ENCODE measurements around the gene CXCR2.

DNA sequence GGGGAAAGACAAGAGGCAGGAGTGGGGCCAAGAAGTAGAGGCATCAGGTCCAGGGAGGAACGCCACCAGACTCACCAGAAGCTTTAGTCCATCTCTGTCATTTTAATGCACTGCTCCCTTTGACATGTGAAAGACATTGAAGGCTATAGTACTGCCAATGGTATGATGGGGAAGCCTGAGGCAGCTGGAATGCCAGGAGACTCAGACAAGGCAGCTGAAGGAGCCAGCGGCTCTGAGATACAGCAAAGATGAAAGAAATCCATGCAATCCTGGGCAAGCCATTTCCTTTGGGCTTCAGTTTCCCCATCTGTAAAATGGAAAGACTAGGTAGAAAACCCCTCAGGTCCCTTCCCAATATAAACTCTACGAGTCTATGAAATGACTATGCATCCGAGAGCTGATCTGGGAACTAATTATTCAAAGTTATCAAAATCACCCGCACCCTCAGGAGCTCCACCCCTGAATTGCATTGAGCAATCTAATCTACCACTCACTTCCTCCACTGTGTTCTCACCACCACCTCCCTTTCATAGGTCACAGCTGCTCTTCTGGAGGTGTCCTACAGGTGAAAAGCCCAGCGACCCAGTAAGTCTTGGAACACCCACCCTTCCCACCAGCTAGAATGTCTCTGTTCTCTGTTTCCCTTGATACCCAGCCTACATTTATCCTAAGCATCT lies 3.1 kb downstream of the CXCR2 start:
- no peak for TF ChIP-seq POLR2A (IDR thresholded peaks at IDR 0.05; ENCODE audit: low read length)
- TF ChIP-seq GATA1 (IDR thresholded peaks at IDR 0.05; ENCODE audit: low read depth, low read length): no peak
